ENCODE data around the gene FLNC.

GRCh38 chr7:128827971-128828711, 2.1 kb upstream of the FLNC start:
- no peak for TF ChIP-seq POLR2AphosphoS5 (IDR thresholded peaks at IDR 0.05; ENCODE audit: insufficient read depth in 1 of 2, low read depth in 1 of 2)
- no peak for TF ChIP-seq CTCF (IDR thresholded peaks at IDR 0.05)
- TF ChIP-seq POLR2A (IDR thresholded peaks at IDR 0.05) = no peak
